Urinary bladder (tissue), 4 donors: Measurements from ENCODE around the gene KCNQ1OT1. TPM values are rescaled to one million over a fixed set of nuclear protein-coding genes. Genes with fewer than 3 reads are reported as not detected.

Experiments used
- DNase-seq: peaks from one replicate; pipeline ENCODE4 v3.0.0-alpha.2; 2015; ENCODE audit errors: extremely low spot score
- H3K27ac ChIP-seq: one replicate; pipeline ENCODE4 v1.5.1; 2013; ENCODE audit warnings: low read depth, mild to moderate bottlenecking, moderate library complexity
- H3K36me3 ChIP-seq: one replicate; pipeline ENCODE4 v1.6.1; 2013; ENCODE audit warnings: mild to moderate bottlenecking, moderate library complexity; ENCODE audit not compliant: insufficient read depth
- H3K4me1 ChIP-seq: one replicate; pipeline ENCODE4 v1.6.1; 2013; ENCODE audit warnings: mild to moderate bottlenecking, moderate library complexity; ENCODE audit not compliant: insufficient read depth
- H3K4me3 ChIP-seq: one replicate; pipeline ENCODE4 v1.5.1; 2013; ENCODE audit warnings: low read depth, low read length
- WGBS: extraction: QIAGEN DNeasy Blood & Tissue Kit; methylation state at CpG from one replicate; pipeline ENCODE4 v1.1.7; 2013; 5-methylcytosine and 5-hydroxymethylcytosine counted together
- polyA plus RNA-seq: library from polyadenylated mRNA; stranded (reverse); fragments of 200-250 nt; gene quantifications from one replicate; pipeline ENCODE4 v1.2.3, GENCODE V29; 2013
- total RNA-seq: library from RNA; depleted of rRNA; stranded (reverse); fragments of >200 nt; gene quantifications from one replicate; pipeline ENCODE4 v1.2.3, GENCODE V29; 2014
- donor health status: healthy with polysubstance abuse.
- donor health status: healthy.

The KCNQ1OT1 gene
- total and polyA plus RNA-seq, 2 donors, result 0.06 to 24.7 TPM

DNA sequence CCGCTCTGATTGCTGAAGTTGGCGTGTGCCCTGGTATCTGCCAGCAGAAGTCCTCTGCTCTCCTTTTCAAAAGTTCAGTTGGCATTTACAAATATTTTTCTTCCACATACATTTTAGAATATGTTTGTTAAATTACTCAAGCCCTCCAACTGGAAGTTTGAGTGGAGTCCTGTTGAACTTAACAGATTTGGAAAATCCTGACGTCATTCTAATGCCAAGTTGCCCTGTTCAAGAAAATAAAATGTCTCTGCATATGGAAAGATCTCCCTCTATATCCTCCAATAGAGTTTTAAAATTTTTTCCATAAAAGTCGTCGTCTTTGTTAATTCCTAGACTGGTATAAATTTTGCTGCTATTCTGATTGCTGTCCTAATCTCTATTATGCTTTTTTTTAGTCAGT lies 3.3 kb downstream of the KCNQ1OT1 start:
- WGBS, result 71% methylated on average over 5 of the region's 5 CpGs
- DNase-seq, result no peak
- Histone ChIP-seq H3K4me3 (no peak overlapping the region), H3K36me3 (no peaks in the 10 kb centered on the region), H3K27ac (no peak overlapping the region), H3K4me1 (no peaks in the 10 kb centered on the region)

- H3K4me1 ChIP-seq, result no peaks in the 10 kb centered on the region
Measured at GRCh38 chr11:2694995-2695939, 4.5 kb downstream of the KCNQ1OT1 start.

DNA sequence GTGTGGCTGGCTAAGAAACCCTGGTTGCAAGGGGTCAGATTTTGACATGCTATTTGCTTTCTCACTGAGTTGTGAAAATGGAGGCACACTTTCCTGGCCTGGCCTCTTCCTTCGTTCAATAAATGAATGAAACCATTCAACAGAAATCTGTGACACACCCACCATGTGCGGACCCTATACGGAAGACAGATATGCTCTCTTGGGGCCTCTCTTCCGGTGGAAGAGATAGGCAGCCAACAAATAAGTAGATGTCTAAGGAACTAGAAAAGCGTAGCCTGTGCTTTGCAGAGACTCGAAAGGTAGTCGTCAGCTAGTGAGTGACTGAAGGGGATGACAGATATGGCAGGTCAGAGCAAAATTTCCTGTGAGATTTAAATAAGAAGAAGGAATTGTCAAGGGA lies 5.3 kb downstream of the KCNQ1OT1 start:
- no peak for DNase-seq
- Histone ChIP-seq H3K4me1 (no peaks in the 10 kb centered on the region), H3K4me3 (no peak overlapping the region), H3K27ac (no peak overlapping the region), H3K36me3 (no peaks in the 10 kb centered on the region)
- 67% methylated on average over 7 of the region's 7 CpGs for WGBS

More at GRCh38 chr11:2694995-2695939, 4.5 kb downstream of the KCNQ1OT1 start:
- WGBS, result 76% methylated on average over 9 of the region's 9 CpGs
- Histone ChIP-seq H3K36me3 (no peaks in the 10 kb centered on the region), H3K4me3 (no peak overlapping the region), H3K27ac (no peak overlapping the region)
- no peak for DNase-seq

GRCh38 chr11:2693271-2694261 lies 6.2 kb downstream of the KCNQ1OT1 start:
- 73% methylated on average over 18 of the region's 18 CpGs for WGBS
- no peak for DNase-seq

GRCh38 chr11:2691991-2692875 lies 7.6 kb downstream of the KCNQ1OT1 start:
- Histone ChIP-seq H3K27ac (no peak overlapping the region), H3K4me1 (no peaks in the 10 kb centered on the region), H3K4me3 (no peak overlapping the region), H3K36me3 (no peaks in the 10 kb centered on the region)
- 90% methylated on average over 3 of the region's 3 CpGs for WGBS
- DNase-seq, result no peak

More at GRCh38 chr11:2693271-2694261, 6.2 kb downstream of the KCNQ1OT1 start:
- no peaks in the 10 kb centered on the region for H3K36me3 ChIP-seq
- no peak overlapping the region for H3K4me3 ChIP-seq
- H3K27ac ChIP-seq, result no peak overlapping the region
- H3K4me1 ChIP-seq, result no peaks in the 10 kb centered on the region

DNA sequence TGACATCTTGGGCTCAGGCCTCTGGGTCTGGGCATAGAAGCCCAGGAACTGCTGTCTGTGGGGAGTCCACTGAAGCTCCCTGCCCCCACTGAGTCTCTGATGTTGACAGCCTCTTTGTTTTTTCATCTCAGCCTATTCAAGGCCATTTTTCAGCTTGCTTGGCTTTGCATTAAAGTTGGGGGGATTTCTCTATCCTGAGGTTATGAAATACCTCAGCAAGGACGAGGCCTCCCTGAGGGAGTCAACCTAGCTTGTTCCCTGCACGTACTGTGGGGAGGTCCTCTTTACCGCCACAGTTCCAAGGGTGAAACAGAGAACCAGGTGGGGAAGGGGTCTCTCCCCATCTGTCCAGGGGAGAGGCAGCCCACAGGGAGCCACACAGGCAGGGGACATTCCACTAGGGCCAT lies 8.4 kb downstream of the KCNQ1OT1 start:
- WGBS, result 73% methylated on average over 3 of the region's 3 CpGs
- Histone ChIP-seq H3K36me3 (no peaks in the 10 kb centered on the region), H3K4me3 (no peak overlapping the region), H3K4me1 (no peaks in the 10 kb centered on the region), H3K27ac (no peak overlapping the region)
- no peak for DNase-seq

DNA sequence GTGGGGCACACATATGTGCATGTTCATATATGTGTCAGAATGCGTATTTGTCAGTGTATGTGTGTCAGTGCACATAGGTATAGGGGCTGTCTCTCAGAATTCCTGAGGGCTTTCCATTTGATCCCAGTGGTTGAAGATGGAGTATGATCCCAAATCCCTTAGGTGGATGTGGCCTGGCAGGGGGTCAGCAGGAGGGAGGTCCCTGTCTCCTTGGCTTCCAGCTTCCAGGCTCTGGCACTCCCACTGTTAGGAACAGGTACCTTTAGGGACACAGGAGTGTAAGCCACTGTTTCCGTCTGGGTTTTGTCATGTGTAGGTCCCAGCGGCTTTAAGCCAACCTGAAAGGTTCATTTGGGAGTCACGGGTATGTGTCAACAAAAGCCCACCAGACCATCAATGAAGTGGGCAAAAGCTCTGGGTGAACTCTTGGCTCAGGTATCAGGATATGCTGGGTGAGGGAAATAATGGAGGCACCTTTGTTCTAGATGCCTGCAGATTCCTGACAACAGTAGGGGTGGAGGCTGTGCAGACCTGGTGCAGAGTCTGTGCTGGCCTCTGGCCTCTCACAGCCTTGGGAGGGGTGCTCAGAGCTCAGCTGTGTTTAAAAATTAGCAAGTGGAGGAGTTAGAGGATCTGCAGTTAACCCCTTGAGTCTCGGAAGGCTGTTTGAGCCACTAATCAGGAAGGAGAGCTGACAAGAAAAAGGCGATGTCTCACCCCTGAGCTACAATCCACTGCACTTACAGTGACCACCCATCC lies 9.0 kb downstream of the KCNQ1OT1 start:
- no peaks in the 10 kb centered on the region for H3K4me1 ChIP-seq
- no peaks in the 10 kb centered on the region for H3K36me3 ChIP-seq
- no peak overlapping the region for H3K4me3 ChIP-seq
- no peak for DNase-seq
- no peak overlapping the region for H3K27ac ChIP-seq
- 78% methylated on average over 6 of the region's 6 CpGs for WGBS

DNA sequence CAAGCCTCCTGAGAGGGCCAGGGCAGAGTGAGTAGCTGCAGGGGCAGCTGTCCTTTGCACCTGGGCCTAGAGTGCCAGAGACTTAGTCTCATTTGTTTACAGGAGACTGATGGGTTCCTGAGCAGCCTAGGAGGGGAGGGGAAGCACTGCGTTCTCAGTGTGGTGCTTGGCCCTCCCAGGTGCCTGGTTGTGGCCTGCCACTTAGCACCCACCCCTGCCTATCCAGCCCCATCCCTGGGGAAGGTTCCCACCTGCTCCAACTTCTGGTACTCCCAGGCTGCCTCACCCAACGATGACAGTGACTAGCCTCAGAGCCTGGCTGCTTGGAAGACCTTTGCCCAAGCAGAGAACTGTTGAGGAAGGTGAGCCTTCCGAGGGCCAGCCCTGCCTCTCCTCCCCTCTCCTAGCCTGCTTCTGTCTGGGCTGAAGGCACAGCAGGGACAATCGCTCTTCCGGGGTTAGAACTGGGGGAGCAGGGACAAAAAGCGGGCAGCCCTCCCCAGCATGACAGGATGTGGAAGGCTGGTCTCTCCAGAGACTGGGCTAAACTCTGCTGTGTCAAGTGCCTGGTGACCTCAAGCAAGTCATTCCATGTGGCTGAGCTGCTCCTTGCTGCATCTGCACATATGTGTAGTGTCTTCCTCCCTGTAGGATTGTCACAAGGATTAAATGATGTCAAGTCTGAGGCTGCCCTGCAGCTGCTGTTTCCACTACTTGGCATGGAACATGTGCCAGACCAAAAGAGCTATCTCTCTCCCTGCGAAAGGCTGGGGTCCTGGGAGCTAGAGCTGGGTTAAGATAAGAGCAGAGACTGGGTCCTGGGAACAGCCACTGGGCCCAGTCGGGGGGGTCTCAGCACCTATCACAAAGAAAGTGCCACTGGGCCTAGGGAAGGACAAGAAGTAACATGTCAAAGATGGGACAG lies 9.9 kb downstream of the KCNQ1OT1 start:
- no peaks in the 10 kb centered on the region for H3K36me3 ChIP-seq
- no peak overlapping the region for H3K4me3 ChIP-seq
- no peaks in the 10 kb centered on the region for H3K4me1 ChIP-seq
- 74% methylated on average over 8 of the region's 8 CpGs for WGBS
- no peak for DNase-seq
- no peak overlapping the region for H3K27ac ChIP-seq

GRCh38 chr11:2688381-2689231 lies 11.2 kb downstream of the KCNQ1OT1 start:
- 87% methylated on average over 6 of the region's 6 CpGs for WGBS
- no peak for DNase-seq
- Histone ChIP-seq H3K36me3 (no peaks in the 10 kb centered on the region), H3K4me1 (no peaks in the 10 kb centered on the region), H3K27ac (no peak overlapping the region), H3K4me3 (no peak overlapping the region)

- no peaks in the 10 kb centered on the region for H3K4me1 ChIP-seq
- 51% methylated on average over 7 of the region's 7 CpGs for WGBS
- no peaks in the 10 kb centered on the region for H3K36me3 ChIP-seq
- no peak overlapping the region for H3K27ac ChIP-seq
- no peak for DNase-seq
- H3K4me3 ChIP-seq, result no peak overlapping the region
Measured at GRCh38 chr11:2687782-2688191, 12.0 kb downstream of the KCNQ1OT1 start.

DNA sequence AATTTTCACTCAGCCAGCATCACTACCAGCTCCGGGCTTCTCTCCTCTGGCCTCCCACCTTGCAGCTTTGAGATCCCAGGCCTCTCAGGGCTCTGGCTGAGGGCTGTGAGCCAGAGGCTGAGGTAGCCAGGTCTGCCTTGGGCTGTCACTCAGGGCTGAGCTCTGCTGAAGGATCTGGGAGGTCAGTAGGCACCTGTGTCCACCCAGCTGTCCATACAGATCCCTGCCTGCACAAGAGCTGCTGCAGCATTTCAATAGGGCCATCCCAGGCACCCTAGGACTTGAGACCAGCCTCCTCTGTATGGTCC lies 12.6 kb downstream of the KCNQ1OT1 start:
- no peaks in the 10 kb centered on the region for H3K4me1 ChIP-seq
- no peak for DNase-seq
- no peak overlapping the region for H3K27ac ChIP-seq
- H3K4me3 ChIP-seq, result no peak overlapping the region
- H3K36me3 ChIP-seq, result no peaks in the 10 kb centered on the region
- WGBS, result 86% methylated on average over 1 of the region's 1 CpG
